ENCODE measurements around the gene ADIPOR2.

DNA sequence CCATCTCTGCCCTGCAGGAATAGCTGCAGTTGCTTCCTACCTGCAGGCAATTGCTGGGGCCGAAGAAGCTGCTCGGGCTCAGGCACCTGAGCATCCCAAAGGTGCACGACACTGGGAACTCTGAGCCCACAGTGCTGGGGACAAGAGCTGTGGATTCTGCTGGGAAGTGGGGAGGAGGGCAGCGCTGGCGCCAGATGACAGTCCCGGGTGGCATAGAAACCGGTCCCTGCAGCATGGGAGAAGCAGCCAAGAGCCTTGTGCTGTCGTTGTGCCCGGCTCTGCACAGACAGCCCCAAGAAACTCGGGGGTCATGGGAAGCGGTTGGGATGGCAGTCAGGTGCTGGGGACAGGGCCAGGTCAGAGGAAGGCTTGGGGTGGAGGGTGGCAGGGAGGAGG, 130.0 kb downstream of the ADIPOR2 start:
- no peak for TF ChIP-seq JUND (IDR thresholded peaks at IDR 0.05)
- TF ChIP-seq, protein P1, sequence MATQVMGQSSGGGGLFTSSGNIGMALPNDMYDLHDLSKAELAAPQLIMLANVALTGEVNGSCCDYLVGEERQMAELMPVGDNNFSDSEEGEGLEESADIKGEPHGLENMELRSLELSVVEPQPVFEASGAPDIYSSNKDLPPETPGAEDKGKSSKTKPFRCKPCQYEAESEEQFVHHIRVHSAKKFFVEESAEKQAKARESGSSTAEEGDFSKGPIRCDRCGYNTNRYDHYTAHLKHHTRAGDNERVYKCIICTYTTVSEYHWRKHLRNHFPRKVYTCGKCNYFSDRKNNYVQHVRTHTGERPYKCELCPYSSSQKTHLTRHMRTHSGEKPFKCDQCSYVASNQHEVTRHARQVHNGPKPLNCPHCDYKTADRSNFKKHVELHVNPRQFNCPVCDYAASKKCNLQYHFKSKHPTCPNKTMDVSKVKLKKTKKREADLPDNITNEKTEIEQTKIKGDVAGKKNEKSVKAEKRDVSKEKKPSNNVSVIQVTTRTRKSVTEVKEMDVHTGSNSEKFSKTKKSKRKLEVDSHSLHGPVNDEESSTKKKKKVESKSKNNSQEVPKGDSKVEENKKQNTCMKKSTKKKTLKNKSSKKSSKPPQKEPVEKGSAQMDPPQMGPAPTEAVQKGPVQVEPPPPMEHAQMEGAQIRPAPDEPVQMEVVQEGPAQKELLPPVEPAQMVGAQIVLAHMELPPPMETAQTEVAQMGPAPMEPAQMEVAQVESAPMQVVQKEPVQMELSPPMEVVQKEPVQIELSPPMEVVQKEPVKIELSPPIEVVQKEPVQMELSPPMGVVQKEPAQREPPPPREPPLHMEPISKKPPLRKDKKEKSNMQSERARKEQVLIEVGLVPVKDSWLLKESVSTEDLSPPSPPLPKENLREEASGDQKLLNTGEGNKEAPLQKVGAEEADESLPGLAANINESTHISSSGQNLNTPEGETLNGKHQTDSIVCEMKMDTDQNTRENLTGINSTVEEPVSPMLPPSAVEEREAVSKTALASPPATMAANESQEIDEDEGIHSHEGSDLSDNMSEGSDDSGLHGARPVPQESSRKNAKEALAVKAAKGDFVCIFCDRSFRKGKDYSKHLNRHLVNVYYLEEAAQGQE (IDR thresholded peaks at IDR 0.05), result no peak
- TF ChIP-seq CTCF (IDR thresholded peaks at IDR 0.05; ENCODE audit: low read depth, low read length, missing input control), result no peak
- TF ChIP-seq YY1 (IDR thresholded peaks at IDR 0.05), result no peak
